OCI-M2 (cell line): Measurements from ENCODE around the gene FANK1.

Experiments
- DNase-seq: peaks from one replicate; lab custom pipeline; 2025; ENCODE audit not compliant: unreplicated experiment; lab: John Stamatoyannopoulos, UW

Gene FANK1

GRCh38 chr10:126058507-126058906 is 162.1 kb downstream of the FANK1 start:
- DNase-seq: no peak
